Measurements from ENCODE around the gene CPED1. TPM values are rescaled to one million over a fixed set of nuclear protein-coding genes. Genes with fewer than 3 reads are reported as not detected.

The CPED1 gene
- total RNA-seq, 1 experiment from 2014 or later, result 0.13 TPM

DNA sequence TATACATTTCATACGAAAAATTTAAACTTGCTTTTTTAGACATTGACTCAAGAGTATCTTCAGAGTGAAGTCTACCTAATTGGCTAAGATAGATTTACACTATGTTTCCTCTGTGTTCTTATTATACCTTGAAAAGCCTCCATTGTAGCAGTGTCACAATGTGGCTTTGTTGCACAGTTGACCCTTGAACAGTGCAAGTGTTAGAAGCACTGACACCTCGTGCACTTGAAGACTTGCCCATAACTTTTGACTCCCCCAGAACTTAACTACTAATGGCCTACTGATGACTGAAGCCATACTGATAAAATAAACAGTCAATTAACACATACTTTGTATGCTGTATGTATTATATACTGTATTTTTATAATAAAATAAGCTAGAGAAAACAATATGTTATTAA is 84.3 kb downstream of the CPED1 start:
- no peak overlapping the region for H2BK5ac ChIP-seq (ENCODE audit: insufficient read length, low read length)
- Mint-ChIP-seq H3K4me3 (no peak overlapping the region), H3K36me3 (ENCODE audit: insufficient read depth in 1 of 3, low read depth in 3 of 3) (no peaks in the 10 kb centered on the region)

More for the DNA sequence above, 84.3 kb downstream of the CPED1 start:
- no peak for DNase-seq
- no peaks in the 10 kb centered on the region for H3K9me3 ChIP-seq (ENCODE audit: control insufficient read depth, low read depth, low read length)
- H2BK12ac ChIP-seq (ENCODE audit: insufficient read length, low read depth, low read length), result no peak overlapping the region
- H3K23me2 ChIP-seq (ENCODE audit: insufficient read length, low read depth, low read length, poor library complexity, severe bottlenecking), result no peaks in the 10 kb centered on the region
- no peak overlapping the region for H2BK20ac ChIP-seq (ENCODE audit: low read depth, low read length, poor library complexity, severe bottlenecking)
- H3K23ac ChIP-seq (ENCODE audit: insufficient read length, low read depth, low read length), result no peak overlapping the region
- H4K8ac ChIP-seq (replicated peaks; ENCODE audit: insufficient read length, low read depth, low read length), result no peak overlapping the region
- no peaks in the 10 kb centered on the region for H3K27me3 Mint-ChIP-seq (ENCODE audit: low read depth)
- no peaks in the 10 kb centered on the region for H3K4me1 ChIP-seq (ENCODE audit: insufficient read depth, low read length)
- WGBS (ENCODE audit: extremely low coverage, insufficient read length, low lambda C conversion rate), result no CpG with 5 or more reads among the region's 2 CpGs
- peaks cover 3 to 6% of the 10 kb centered on the region in 2 experiments; a peak in 3 of 4 replicates for H3K4me1 Mint-ChIP-seq
- H4K20me1 ChIP-seq (ENCODE audit: control insufficient read depth, insufficient read depth, insufficient read length), result no peaks in the 10 kb centered on the region
- H4K5ac ChIP-seq (ENCODE audit: insufficient read length, low read depth, low read length), result no peak overlapping the region
- H3K79me2 ChIP-seq (ENCODE audit: insufficient read depth, low read length), result no peaks in the 10 kb centered on the region
- no peak overlapping the region for H3T11ph ChIP-seq (ENCODE audit: low read length)
- no peak overlapping the region for H3K9ac ChIP-seq (ENCODE audit: extremely low read depth, insufficient read length, low read length)
- no peak overlapping the region for H3K27ac Mint-ChIP-seq
- H3K79me1 ChIP-seq (ENCODE audit: insufficient read depth, low read depth, low read length, poor library complexity, severe bottlenecking), result no peaks in the 10 kb centered on the region
- H3K4me2 ChIP-seq (ENCODE audit: insufficient read depth, insufficient read length, low read length), result no peak overlapping the region
- no peak overlapping the region for H2BK15ac ChIP-seq (ENCODE audit: low read depth, low read length)
- H2BK120ac ChIP-seq (ENCODE audit: low read depth, low read length, poor library complexity, severe bottlenecking), result no peak overlapping the region
- H3K27ac ChIP-seq (ENCODE audit: insufficient read length, low read depth, low read length), result no peak overlapping the region
- no peak overlapping the region for H3K18ac ChIP-seq (ENCODE audit: insufficient read length, low read depth, low read length)
- no peak overlapping the region for H2AK5ac ChIP-seq (ENCODE audit: insufficient read length, low read length)
- H3K14ac ChIP-seq (ENCODE audit: insufficient read depth, low read length), result no peak overlapping the region
- H4K91ac ChIP-seq (ENCODE audit: insufficient read length, low read depth, low read length), result no peak overlapping the region
- H2AFZ ChIP-seq (ENCODE audit: low read length), result no peak overlapping the region
- H3K4ac ChIP-seq (ENCODE audit: low read depth, low read length), result no peak overlapping the region
- H3K27me3 ChIP-seq (ENCODE audit: insufficient read depth, low read length), result no peaks in the 10 kb centered on the region
- H3K9me3 Mint-ChIP-seq, result no peaks in the 10 kb centered on the region
- TF ChIP-seq, protein P1, sequence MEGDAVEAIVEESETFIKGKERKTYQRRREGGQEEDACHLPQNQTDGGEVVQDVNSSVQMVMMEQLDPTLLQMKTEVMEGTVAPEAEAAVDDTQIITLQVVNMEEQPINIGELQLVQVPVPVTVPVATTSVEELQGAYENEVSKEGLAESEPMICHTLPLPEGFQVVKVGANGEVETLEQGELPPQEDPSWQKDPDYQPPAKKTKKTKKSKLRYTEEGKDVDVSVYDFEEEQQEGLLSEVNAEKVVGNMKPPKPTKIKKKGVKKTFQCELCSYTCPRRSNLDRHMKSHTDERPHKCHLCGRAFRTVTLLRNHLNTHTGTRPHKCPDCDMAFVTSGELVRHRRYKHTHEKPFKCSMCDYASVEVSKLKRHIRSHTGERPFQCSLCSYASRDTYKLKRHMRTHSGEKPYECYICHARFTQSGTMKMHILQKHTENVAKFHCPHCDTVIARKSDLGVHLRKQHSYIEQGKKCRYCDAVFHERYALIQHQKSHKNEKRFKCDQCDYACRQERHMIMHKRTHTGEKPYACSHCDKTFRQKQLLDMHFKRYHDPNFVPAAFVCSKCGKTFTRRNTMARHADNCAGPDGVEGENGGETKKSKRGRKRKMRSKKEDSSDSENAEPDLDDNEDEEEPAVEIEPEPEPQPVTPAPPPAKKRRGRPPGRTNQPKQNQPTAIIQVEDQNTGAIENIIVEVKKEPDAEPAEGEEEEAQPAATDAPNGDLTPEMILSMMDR (conservative IDR thresholded peaks at IDR 0.05), result no peak
- H3K56ac ChIP-seq (ENCODE audit: insufficient read length, low read depth, low read length), result no peak overlapping the region

Measured in H9 (cell line).